Measurements from ENCODE around the gene TMEM163. TPM values are rescaled to one million over a fixed set of nuclear protein-coding genes. Genes with fewer than 3 reads are reported as not detected.

TMEM163 gene
- total and polyA plus RNA-seq, 3 donors from 2014 or later, result 24.0 to 44.3 (median 37.3) TPM

GRCh38 chr2:134713606-134714005 lies 5.2 kb downstream of the TMEM163 start:
- WGBS, 2 donors, result 88 to 97% methylated on average over 1 of the region's 1 CpG

GRCh38 chr2:134713176-134713575 lies 5.6 kb downstream of the TMEM163 start:
- Histone ChIP-seq H3K4me1 (peaks cover 8% of the 10 kb centered on the region), H3K27ac (no peak overlapping the region), H3K27me3 (no peaks in the 10 kb centered on the region), H3K36me3 (ENCODE audit: low read depth, missing control alignments) (no peaks in the 10 kb centered on the region), H3K4me3 (no peak overlapping the region), H3K9me3 (no peaks in the 10 kb centered on the region)
- DNase-seq, result no peak
- TF ChIP-seq CTCF (IDR thresholded peaks at IDR 0.05), result no peak
- no peak for TF ChIP-seq POLR2A (IDR thresholded peaks at IDR 0.05)
- WGBS, 2 donors, result 87 to 88% methylated on average over 11 of the region's 11 CpGs
- intact Hi-C loops (cut with DNase I; ENCODE audit: low total_unique reads), result no loop called here

More at GRCh38 chr2:134713606-134714005, 5.2 kb downstream of the TMEM163 start:
- intact Hi-C loops (cut with DNase I; ENCODE audit: low total_unique reads), result no loop called here
- DNase-seq, result no peak
- no peak overlapping the region for H3K27ac ChIP-seq
- H3K4me3 ChIP-seq, result no peak overlapping the region
- no peaks in the 10 kb centered on the region for H3K27me3 ChIP-seq
- no peaks in the 10 kb centered on the region for H3K9me3 ChIP-seq
- H3K36me3 ChIP-seq (ENCODE audit: low read depth, missing control alignments), result no peaks in the 10 kb centered on the region
- H3K4me1 ChIP-seq, result peaks cover 8% of the 10 kb centered on the region
- TF ChIP-seq CTCF (IDR thresholded peaks at IDR 0.05), result no peak
- TF ChIP-seq POLR2A (IDR thresholded peaks at IDR 0.05), result no peak

- TF ChIP-seq CTCF (IDR thresholded peaks at IDR 0.05), result no peak
- no peak for TF ChIP-seq POLR2A (IDR thresholded peaks at IDR 0.05)
- WGBS, 2 donors, result 92 to 97% methylated on average over 4 of the region's 4 CpGs
- intact Hi-C loops (cut with DNase I; ENCODE audit: low total_unique reads), result no loop called here
- Histone ChIP-seq H3K9me3 (no peaks in the 10 kb centered on the region), H3K27me3 (no peaks in the 10 kb centered on the region), H3K27ac (no peak overlapping the region), H3K36me3 (ENCODE audit: low read depth, missing control alignments) (no peaks in the 10 kb centered on the region), H3K4me1 (peaks cover 4% of the 10 kb centered on the region), H3K4me3 (no peak overlapping the region)
- no peak for DNase-seq
Observed at GRCh38 chr2:134712736-134713135, 6.1 kb downstream of the TMEM163 start.

- DNase-seq, result no peak
- Histone ChIP-seq H3K9me3 (no peaks in the 10 kb centered on the region), H3K4me1 (peaks cover under 1% of the 10 kb centered on the region), H3K36me3 (ENCODE audit: low read depth, missing control alignments) (no peaks in the 10 kb centered on the region), H3K4me3 (no peak overlapping the region), H3K27me3 (no peaks in the 10 kb centered on the region), H3K27ac (no peak overlapping the region)
- intact Hi-C loops (cut with DNase I; ENCODE audit: low total_unique reads), result no loop called here
- no peak for TF ChIP-seq CTCF (IDR thresholded peaks at IDR 0.05)
- TF ChIP-seq POLR2A (IDR thresholded peaks at IDR 0.05), result no peak
- WGBS, 2 donors, result 48 to 74% methylated on average over 3 of the region's 3 CpGs
Observed at GRCh38 chr2:134712299-134712698, 6.5 kb downstream of the TMEM163 start.

- H3K4me1 ChIP-seq, result no peaks in the 10 kb centered on the region
- WGBS, 2 donors, result 60 to 76% methylated on average over 3 of the region's 3 CpGs
- H3K4me3 ChIP-seq, result no peak overlapping the region
- no peak for TF ChIP-seq CTCF (IDR thresholded peaks at IDR 0.05)
- DNase-seq, result no peak
- no peaks in the 10 kb centered on the region for H3K36me3 ChIP-seq (ENCODE audit: low read depth, missing control alignments)
- no peak overlapping the region for H3K27ac ChIP-seq
- no peaks in the 10 kb centered on the region for H3K27me3 ChIP-seq
- H3K9me3 ChIP-seq, result no peaks in the 10 kb centered on the region
- intact Hi-C loops (cut with DNase I; ENCODE audit: low total_unique reads), result no loop called here
Observed at GRCh38 chr2:134711692-134712091, 7.1 kb downstream of the TMEM163 start.
